Measurements from ENCODE around the gene NAV2.
A peak's percentile ranks its signal among the peaks of the same experiment; 100 is the strongest.

NAV2 gene

GRCh38 chr11:20131788-20132666, 419.4 kb downstream of the NAV2 start:
- peak; percentile 37 for DNase-seq

GRCh38 chr11:20132667-20133039, 420.0 kb downstream of the NAV2 start:
- no peak for DNase-seq

GRCh38 chr11:20134991-20135736, 422.5 kb downstream of the NAV2 start:
- DNase-seq, result no peak

GRCh38 chr11:20137637-20138036, 425.0 kb downstream of the NAV2 start:
- DNase-seq, result no peak

- DNase-seq, result no peak
Observed at GRCh38 chr11:20138707-20139106, 426.1 kb downstream of the NAV2 start.

GRCh38 chr11:20154381-20154780, 441.7 kb downstream of the NAV2 start:
- no peak for DNase-seq

GRCh38 chr11:20155683-20156279, 443.1 kb downstream of the NAV2 start:
- DNase-seq, result no peak

- DNase-seq, result peak; percentile 47
Observed at GRCh38 chr11:20156280-20156875, 443.7 kb downstream of the NAV2 start.

- peak; percentile 26 for DNase-seq
Observed at GRCh38 chr11:20156876-20157613, 444.4 kb downstream of the NAV2 start.

GRCh38 chr11:20157728-20158127, 445.1 kb downstream of the NAV2 start:
- no peak for DNase-seq

- no peak for DNase-seq
Observed at GRCh38 chr11:20158597-20159257, 446.1 kb downstream of the NAV2 start.

- DNase-seq, result no peak
Observed at GRCh38 chr11:20159466-20160381, 447.1 kb downstream of the NAV2 start.

GRCh38 chr11:20160425-20161229, 448.0 kb downstream of the NAV2 start, which contains the start of gene DBX1:
Gene DBX1 (minus strand): TSS chr11:20160475. CDS start chr11:20160324, 151 bp downstream.
- DNase-seq, result no peak

- DNase-seq, result no peak
Observed at GRCh38 chr11:20161230-20161918, 448.7 kb downstream of the NAV2 start.

GRCh38 chr11:20161923-20162744, 449.5 kb downstream of the NAV2 start:
- no peak for DNase-seq

GRCh38 chr11:20162824-20163782, 450.5 kb downstream of the NAV2 start:
- DNase-seq, result no peak
